HUDEP-2 (cell line): ENCODE measurements around the gene NLRP6.
"Not testable (repeated sequence)": the region's sequence is repeated elsewhere in the genome, so short reads cannot be mapped to it uniquely, and the experiment has no call there.

ENCODE experiments used
- DNase-seq, 76 experiments: peaks; one replicate each; lab custom pipeline; 2025; ENCODE audit not compliant: unreplicated experiment in 76 of 76; lab: John Stamatoyannopoulos, UW

Gene NLRP6

DNA sequence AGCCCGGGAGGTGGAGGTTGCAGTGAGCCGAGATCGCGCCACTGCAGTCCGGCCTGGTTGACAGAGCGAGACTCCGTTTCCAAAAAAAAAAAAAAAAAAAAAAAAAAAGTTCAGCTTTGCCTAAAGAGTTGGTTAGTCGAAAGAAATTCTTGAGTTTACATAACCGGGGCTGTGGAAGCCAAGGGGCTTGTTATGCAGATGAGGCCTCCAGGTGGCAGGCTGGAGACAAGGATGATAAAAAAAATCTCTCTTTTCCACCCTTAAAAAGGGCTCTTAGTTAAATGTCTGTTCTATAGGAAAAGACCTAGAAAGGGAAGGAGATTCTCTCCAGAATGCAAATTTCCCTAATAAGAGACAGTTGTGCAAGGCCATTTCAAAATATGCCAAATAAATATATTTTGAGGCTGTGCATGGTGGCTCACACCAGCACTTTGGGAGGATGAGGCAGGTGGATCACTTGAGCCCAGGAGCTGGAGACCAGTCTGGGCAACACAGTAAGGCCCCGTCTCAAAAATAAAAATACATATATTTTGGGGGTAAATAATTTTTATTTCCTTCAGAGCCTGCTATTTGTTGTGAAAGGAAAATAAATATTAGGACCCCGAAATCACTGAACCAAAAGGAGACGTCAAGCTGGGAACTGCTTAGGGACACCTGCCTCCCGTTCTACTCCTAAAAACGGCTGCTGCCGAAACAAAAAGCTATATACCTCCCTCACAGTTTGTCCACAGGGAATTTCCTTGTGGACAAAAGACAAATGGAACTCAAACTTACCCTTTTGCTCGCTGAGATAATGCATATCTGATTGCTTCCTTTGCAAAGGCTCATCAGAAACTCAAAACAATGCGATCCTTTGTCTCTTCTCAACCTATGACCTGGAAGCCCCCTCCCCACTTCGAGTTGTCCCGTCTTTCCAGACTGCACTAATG lies 27.0 kb downstream of the NLRP6 start:
- peak in 47 of 76 experiments; percentile 6 to 63 (median 32) for DNase-seq

DNA sequence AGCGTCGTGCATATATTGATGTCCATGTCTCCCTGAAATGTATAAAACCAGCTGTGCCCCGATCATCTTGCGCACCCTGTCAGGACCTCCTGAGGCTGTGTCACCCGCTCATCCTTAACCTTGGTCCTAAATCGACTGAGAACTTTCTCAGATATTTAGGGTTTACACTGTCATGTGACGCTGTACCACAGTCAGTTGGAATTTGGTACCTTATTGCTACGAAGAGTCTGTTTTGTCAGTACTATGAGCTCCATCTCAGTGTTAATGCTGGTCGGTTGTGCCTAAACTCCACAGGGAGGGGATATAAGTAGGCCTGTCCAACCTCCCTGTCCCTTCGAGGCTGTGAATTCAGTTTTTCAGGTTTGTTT lies 27.6 kb downstream of the NLRP6 start:
- DNase-seq: no peak

DNA sequence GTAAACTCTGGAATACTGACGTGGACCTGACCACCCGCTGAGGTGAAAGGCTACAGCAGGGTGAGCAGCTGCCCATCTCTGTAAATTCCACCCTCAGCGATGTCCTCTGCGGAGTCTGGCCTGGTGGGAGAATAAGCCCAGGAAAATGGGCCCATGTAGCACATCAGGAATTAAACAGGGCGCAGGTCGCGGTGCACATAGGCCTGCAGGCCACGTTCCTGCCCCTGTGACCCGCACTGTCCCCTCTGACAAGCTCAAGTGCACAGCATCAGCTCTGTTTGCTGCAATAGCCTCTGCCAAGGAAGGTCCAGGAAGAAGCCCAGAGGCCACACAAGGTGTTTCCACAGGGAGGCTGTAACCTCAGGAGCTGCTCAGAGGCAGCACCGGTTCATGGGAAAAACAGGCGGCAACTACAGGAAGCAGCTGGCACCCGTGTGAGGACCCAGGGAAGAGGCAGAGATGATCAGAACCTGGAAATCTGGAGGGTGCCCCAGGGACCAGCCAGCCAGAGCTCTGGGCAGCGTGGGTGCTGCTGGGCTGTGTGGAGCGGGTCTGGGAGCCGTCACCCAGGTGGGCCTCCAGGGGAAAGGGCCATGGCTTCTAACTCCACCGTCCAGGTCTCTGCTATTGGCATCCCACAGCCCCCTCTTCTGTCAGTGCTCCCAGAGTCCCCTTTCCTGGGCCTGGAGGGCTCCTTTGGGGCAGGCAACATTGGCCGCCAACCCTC lies 28.6 kb downstream of the NLRP6 start:
- no peak for DNase-seq

DNA sequence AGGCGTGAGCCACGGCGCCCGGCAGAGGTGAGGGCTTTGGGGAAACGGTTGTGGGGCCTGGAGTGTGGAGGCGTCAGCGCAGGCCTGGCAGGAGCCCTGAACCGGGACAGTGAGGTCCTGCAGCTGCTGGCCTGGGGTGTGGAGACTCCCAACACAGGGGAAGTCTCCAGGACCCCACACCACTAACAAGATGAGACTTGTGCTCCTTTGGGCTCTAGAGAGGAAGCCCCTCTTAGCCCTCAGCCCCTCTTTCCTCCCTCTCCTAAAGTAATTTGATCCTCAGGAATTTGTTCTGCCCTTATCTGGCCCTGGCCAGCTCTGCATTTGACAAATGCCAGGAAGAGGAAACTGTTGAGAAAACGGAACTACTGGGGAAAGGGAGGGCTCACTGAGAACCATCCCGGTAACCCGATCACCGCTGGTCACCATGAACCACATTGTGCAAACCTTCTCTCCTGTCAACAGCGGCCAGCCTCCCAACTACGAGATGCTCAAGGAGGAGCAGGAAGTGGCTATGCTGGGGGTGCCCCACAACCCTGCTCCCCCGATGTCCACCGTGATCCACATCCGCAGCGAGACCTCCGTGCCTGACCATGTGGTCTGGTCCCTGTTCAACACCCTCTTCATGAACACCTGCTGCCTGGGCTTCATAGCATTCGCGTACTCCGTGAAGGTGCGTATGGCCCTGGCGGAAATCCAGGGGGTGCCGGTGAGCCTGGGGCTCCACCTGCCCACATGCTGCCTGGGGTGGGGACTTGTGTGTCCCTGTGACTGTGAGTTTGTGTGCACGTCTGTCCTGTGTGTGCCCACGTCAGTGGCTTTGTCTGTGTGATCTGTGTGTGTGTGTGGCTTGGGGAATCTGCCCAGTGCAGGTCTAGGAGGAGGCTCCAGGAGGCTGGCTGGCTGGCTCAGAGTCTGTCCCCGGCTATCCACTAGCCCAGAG lies 29.8 kb downstream of the NLRP6 start, which contains the start of gene IFITM2:
IFITM2 (plus strand) TSS at position 51 of the 943 bp plus-strand sequence; CDS start at position 428, 377 bp downstream.
- peak in 13 of 76 experiments; percentile 2 to 34 (median 13) for DNase-seq

DNA sequence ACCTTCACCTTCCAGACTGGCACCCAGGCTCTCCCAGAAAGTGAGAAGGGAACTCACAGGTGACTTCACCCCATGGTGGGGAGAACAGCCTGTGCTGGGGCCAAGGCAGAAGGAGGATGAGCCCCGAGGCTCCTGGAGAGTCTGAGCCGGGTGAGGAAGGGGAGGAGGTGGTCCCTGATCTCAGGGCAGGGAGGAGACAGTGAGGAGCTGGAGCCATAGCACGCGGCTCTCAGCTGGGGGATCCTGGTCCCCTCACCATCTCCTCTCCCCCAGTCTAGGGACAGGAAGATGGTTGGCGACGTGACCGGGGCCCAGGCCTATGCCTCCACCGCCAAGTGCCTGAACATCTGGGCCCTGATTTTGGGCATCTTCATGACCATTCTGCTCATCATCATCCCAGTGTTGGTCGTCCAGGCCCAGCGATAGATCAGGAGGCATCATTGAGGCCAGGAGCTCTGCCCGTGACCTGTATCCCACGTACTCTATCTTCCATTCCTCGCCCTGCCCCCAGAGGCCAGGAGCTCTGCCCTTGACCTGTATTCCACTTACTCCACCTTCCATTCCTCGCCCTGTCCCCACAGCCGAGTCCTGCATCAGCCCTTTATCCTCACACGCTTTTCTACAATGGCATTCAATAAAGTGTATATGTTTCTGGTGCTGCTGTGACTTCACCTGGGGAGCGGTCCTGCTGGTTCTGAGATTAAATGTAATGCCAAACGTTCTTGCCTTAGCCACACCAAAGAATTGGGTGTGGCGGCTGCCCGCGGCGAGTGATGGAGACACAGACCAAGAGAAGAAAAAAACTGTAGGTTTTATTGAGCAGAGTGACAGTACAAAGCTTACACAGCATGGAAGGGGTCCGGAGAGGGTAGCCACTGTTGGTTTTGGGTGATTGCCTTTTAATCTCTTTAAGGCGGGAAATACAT lies 30.8 kb downstream of the NLRP6 start:
- DNase-seq: peak in 1 of 76 experiments; percentile 10

DNA sequence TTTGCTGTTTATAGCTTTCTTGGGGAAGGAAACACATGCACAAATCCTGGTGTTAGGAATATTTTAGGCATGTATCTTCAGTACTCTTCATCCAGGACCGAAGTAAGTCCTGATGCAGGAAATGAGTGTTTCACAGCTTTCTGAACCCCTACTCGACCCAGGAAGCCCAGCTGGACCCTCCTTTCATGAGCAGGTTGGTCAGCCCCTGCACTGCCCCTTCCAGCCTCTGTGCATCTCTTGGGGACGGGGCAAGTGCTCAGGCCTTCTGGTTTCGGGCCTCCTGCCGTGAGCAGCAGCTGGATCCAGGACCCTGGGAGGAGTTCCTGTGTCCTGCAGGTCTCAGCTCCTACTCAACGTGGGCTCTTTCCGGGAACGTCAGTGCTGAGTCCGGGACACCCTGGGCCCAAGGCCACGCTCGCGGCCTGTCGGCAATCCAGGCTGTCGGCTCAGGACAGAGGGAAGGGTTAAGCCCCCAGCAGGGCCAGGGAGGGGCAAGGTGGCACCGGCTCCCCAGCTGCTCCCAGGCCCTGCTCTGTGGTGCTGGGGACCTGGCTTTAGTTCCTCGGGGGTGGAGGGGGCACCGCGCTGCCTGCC lies 31.9 kb downstream of the NLRP6 start:
- DNase-seq: not testable (repeated sequence)

DNA sequence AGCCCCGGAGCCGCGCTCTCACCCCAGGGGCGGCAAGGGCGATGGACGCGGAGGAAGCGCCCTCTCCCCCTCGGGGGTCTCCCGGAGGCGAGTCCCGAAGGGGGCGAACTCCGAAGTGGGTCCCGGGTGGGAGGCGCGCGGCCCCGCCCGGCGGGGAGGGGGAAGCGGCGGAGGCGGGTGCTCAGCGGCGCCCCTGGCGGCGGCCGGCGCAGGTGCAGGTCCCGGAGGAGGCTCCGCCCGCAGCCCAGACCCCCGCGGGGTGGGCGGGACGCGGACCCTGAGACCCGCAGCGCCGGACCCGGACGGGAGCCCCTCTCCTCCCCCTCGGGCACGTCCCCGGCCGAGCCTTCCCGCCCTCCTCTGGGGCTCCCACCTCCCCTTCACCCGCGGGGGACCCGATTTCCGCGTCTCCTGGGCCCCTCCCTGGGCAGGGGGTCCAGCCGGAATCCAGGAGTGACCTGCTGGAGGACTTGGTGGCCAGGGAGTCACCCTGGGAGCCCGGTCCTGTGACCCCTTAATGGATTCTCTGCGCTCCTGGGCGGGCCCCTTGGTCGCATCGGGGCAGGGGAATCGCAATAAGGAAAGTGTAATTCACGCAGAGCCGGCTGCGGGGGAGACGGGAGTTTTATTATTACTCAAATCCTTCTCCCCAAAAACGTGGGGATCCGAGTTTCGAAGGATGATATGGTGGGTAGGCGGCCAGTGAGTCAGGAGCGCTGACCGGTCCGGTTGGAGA lies 33.0 kb downstream of the NLRP6 start:
- not testable (repeated sequence) for DNase-seq

DNA sequence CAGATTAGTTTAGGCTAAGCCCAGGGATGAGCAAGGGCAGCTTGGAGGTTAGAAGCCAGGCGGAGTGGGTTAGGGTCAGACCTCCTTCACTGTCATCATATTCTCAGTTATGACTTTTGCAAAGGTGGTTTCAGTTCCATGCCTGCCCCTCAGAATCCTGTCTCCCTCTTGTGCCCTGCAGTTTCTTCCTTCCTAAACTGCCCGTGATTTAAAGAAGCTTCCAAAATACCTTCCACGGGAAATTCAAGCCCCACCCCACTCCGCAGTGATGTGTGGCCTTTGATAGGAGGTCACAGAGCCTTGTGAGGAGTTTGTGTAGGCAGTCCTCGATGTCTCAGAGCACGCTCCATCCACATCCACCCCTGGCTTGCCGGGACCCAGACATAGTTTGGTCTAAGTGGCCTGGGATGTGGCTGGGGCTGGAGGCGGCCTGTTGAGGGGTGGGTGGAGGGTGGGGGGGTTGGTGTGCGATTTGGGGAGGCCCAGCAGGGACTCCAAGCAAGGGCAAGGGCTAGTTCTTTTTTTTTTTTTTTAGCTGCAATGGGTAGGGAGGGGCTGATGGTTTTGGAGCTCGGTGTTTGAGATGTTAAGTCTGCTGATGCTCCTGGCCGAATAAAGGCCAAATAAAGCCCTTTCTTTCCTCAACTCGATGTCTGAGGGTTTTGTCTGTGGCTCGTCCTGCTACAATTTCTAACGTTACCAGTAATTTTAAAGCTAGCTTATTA lies 34.0 kb downstream of the NLRP6 start:
- DNase-seq: no peak

DNA sequence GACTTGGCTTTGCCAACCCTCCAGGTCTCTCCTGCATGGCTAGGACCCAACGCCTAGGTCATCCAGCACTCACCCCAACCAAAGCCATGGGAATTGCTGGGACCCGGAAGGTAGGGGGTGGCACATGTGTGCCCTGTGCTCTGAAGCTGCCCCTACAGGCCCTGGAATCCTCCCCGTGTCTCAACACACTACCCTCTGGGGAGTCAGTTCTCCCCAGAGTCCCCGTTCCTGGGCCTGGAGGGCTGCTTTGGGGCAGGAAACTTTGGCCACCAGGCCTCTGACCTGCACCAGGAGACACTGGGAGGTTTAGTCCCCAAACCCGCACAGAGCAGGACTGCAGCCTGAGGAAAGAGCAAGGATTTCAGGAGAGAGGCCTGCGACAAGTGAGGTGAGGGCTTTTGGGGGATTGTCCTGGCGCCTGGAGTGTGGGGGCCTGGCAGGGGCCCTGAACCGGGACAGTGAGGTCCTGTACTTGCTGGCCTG lies 35.1 kb downstream of the NLRP6 start:
- DNase-seq: no peak

DNA sequence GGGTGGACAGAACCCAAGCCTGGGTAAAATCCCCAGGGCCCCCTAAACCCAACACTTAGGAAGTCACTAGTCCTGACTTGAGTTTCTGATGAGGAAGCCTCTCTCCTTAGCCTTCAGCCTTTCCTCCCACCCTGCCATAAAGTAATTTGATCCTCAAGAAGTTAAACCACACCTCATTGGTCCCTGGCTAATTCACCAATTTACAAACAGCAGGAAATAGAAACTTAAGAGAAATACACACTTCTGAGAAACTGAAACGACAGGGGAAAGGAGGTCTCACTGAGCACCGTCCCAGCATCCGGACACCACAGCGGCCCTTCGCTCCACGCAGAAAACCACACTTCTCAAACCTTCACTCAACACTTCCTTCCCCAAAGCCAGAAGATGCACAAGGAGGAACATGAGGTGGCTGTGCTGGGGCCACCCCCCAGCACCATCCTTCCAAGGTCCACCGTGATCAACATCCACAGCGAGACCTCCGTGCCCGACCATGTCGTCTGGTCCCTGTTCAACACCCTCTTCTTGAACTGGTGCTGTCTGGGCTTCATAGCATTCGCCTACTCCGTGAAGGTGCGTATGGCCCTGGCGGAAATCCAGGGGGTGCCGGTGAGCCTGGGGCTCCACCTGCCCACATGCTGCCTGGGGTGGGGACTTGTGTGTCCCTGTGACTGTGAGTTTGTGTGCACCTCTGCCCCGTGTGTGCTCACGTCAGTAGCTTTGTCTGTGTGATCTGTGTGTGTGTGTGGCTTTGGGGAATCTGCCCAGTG lies 35.8 kb downstream of the NLRP6 start, which contains the start of gene IFITM1:
IFITM1 (plus strand) TSS at position 254 of the 767 bp plus-strand sequence; CDS start at position 385, 131 bp downstream.
- no peak for DNase-seq

DNA sequence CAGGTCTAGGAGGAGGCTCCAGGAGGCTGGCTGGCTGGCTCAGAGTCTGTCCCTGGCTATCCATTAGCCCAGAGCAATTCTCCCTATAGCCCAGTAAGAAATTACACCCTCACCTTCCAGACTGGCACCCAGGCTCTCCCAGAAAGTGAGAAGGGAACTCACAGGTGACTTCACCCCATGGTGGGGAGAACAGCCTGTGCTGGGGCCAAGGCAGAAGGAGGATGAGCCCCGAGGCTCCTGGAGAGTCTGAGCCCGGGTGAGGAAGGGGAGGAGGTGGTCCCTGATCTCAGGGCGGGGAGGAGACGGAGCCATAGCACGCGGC lies 36.3 kb downstream of the NLRP6 start:
- DNase-seq: not testable (repeated sequence)

DNA sequence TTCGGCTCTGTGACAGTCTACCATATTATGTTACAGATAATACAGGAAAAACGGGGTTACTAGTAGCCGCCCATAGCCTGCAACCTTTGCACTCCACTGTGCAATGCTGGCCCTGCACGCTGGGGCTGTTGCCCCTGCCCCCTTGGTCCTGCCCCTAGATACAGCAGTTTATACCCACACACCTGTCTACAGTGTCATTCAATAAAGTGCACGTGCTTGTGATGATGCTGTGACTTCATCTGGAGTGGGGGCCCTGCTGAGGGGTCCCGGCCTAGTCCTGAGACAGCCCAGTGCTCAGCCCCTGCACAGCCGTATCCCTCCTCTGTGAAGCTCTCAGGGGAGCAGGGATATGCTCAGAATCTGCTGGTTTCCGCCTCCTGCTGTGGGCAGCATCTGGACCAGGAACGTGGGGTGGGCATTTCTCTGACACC lies 36.9 kb downstream of the NLRP6 start:
- no peak for DNase-seq

DNA sequence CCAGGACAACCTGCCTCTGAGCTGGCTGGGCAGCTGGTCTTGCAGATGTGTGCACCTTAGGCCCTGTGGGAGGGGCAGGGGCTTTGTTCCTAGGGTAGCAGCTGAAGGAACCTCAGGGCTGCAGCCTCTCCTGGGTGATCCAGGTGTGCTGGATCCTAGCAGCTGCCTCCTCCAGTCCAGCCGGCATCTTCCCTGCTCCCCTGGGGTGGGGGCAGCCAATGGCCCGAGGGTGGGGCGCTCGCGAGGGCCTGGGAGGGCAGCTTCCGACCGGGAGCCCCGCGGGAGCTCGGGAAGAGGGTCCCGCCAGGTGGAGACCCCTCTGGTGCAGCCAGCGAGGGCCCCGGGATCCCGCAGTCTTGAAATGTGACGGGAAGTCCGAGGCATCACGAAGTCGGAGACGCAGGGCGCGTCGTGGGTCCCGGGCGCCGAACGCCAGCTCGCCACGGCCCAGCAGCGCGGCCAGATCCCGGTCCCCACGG lies 37.3 kb downstream of the NLRP6 start:
- DNase-seq: no peak

DNA sequence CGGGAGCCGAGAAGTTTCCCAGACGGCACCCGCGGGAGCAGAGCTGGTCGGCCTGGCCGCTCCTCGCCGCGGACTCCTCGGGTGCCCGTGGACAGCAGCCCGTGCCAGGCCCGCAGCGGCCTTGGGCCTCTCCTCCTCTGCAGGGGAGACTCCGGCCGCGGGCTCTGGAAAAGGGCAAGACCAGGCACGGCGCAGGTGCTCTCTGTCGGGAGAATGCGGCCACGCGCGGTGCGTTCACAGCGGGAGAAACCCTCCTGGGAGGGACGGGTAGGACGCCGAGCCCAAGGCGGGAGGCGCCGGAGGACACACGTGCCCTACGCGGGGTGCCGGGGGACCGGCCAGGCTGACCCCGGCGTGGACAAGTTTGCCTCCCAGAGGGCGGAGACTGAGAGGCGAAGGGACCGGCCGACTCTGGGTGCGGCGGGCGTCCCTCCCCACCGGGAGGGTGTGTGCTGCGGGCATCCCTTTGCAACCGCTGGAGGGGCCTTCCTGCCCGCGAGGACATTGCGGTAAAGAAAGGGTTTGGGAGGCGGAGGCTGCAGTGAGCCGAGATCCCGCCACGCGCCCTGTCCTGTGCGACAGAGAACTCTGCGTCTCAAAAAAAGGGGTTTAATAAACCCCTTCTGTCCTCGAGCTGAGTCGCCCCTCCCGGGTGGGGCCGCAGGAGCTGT lies 38.0 kb downstream of the NLRP6 start:
- DNase-seq: no peak

DNA sequence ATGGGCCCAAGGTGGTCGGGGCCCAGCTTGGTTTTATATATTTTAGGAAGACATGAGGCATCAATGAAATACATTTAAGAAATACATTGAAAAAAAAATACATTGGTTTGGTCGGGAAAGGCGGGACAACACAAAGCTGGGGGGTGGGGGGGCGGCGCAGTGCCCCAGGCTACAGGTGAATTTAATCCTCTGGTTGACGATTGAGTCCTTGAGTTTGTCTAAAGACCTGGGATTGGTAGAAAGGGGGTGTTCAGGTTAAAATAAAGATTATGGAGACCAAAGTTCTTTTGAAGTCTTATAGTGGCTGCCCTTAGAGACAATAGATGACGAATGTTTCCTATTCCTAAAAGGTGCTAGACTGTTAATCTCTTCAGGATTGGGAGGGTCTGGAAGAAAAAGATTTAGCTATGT lies 38.7 kb downstream of the NLRP6 start:
- DNase-seq: no peak
